OCI-LY1 (cell line): ENCODE measurements around the gene INPP4A.

Experiments used
- CTCF ChIP-seq: fragments of 200-600 bp; sonication (generic), shearing (Covaris generic); IDR thresholded peaks from 2 replicates; pipeline ENCODE4 v1.5.1; 2017; ENCODE audit warnings: mild to moderate bottlenecking, antibody characterized with exemption, low read length, moderate library complexity, mixed read lengths
- EZH2 ChIP-seq: fragments of 200-600 bp; sonication (generic), shearing (Covaris generic); IDR thresholded peaks from 2 replicates; pipeline ENCODE4 v1.8.0; 2017; ENCODE audit warnings: borderline replicate concordance, mixed run types, mild to moderate bottlenecking, antibody characterized with exemption, low read length, moderate library complexity, mixed read lengths

- no peak for TF ChIP-seq CTCF
- no peak for TF ChIP-seq EZH2
Measured at GRCh38 chr2:98496750-98497493, 52.3 kb downstream of the INPP4A start.
